RWPE1 (cell line): ENCODE results near the gene CHAC2.

Experiments
- CTCF ChIA-PET: fragments of 350-600 bp; sonication (Branson Sonifier 250); formaldehyde crosslinking; extraction: SDS; loops from one replicate; lab custom pipeline; 2021; lab: Yijun Ruan, JAX
- POLR2A ChIA-PET: fragments of 400-600 bp; formaldehyde crosslinking; extraction: SDS; loops from one replicate; lab custom pipeline; 2020; ENCODE audit warnings: antibody characterized with exemption; ENCODE audit not compliant: low non-redundant PET; lab: Yijun Ruan, JAX
- DNase-seq: peaks from one replicate; pipeline ENCODE4 v3.0.0; 2012; ENCODE audit warnings: low spot score
- H3K27ac ChIP-seq: fragments of 450-650 bp; 2 replicates; pipeline ENCODE4 v1.5.1; 2017
- TF ChIP-seq, protein P1 (sequence below): fragments of 450-650 bp; conservative IDR thresholded peaks from 2 replicates; pipeline ENCODE4 v1.5.1; 2017; ENCODE audit warnings: low read depth, mild to moderate bottlenecking

Gene CHAC2

DNA sequence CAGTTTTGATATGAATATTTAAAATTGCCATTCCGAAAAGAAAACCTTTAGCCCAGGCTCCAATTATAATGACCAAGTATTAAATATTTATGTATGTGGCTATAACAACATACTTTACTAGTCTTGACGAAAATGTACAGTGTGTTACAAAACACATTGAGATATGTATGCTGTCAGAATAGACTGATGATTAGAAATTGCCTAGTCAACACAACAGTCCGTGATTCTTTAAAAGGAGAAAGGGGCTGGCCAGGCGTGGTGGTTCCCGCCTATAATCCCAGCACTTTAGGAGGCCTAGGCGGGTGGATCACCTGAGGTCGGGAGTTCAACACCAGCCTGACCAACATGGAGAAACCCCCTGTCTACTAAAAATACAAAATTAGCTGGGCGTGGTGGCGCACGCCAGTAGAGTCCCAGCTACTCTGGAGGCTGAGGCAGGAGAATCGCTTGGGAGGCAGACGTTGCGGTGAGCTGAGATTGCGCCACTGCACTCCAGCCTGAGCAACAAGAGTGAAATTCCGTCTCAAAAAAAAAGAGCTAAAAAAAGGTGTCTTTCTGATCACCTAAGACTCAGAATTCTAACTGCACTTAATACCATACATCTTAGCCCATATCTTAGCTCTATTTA, 1.8 kb downstream of the CHAC2 start:
- CTCF ChIA-PET: no interaction called here
- TF ChIP-seq, protein P1, sequence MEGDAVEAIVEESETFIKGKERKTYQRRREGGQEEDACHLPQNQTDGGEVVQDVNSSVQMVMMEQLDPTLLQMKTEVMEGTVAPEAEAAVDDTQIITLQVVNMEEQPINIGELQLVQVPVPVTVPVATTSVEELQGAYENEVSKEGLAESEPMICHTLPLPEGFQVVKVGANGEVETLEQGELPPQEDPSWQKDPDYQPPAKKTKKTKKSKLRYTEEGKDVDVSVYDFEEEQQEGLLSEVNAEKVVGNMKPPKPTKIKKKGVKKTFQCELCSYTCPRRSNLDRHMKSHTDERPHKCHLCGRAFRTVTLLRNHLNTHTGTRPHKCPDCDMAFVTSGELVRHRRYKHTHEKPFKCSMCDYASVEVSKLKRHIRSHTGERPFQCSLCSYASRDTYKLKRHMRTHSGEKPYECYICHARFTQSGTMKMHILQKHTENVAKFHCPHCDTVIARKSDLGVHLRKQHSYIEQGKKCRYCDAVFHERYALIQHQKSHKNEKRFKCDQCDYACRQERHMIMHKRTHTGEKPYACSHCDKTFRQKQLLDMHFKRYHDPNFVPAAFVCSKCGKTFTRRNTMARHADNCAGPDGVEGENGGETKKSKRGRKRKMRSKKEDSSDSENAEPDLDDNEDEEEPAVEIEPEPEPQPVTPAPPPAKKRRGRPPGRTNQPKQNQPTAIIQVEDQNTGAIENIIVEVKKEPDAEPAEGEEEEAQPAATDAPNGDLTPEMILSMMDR: no peak
- no peak for DNase-seq
- POLR2A ChIA-PET: no interaction called here
- no peak overlapping the region for H3K27ac ChIP-seq

DNA sequence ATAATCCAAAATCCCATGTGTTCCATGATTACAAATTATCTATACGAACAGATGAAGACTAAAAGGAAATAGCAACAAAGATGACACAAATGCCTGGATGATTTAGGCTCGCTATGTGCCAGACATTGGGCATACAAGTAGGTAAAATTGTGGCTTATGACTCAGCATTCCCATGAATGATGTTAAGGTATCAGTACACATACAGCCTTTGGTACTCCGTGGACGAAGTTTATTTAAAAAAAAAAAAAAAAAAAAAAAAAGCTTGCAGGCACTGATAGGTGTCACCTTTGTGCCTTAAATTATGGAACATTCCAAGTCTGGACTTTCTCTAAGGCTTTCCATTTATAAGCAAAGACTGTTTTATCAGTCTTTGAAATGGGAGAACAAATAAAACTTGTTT, 2.7 kb downstream of the CHAC2 start:
- no peak overlapping the region for H3K27ac ChIP-seq
- DNase-seq: no peak
- CTCF ChIA-PET: interaction anchor here (0.6 kb wide), 1 partner anchor 452 kb away, joined by 5 read pairs; no protein-coding TSS in a partner anchor
- POLR2A ChIA-PET: no interaction called here
- TF ChIP-seq, protein P1: no peak

DNA sequence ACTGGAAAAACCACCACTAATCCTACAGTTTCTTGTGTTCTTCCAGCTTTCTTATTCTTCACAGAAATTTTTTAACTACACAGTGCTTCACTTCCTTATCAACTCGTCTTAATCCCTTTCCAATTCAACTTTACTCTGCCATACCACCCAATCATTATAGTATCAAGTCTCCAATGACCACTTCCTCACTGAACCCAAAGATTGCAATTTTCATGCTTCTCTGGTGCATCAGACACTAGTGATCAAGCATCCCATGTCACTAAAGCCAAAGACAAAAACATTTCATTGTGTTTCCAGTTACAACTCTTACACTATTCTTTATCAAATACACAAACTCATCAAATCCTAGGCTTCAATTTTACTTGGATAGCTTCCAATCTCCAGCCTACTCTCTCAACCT, 9.5 kb downstream of the CHAC2 start:
- POLR2A ChIA-PET: no interaction called here
- CTCF ChIA-PET: no interaction called here
- no peak overlapping the region for H3K27ac ChIP-seq
- DNase-seq: no peak
- TF ChIP-seq, protein P1: no peak

DNA sequence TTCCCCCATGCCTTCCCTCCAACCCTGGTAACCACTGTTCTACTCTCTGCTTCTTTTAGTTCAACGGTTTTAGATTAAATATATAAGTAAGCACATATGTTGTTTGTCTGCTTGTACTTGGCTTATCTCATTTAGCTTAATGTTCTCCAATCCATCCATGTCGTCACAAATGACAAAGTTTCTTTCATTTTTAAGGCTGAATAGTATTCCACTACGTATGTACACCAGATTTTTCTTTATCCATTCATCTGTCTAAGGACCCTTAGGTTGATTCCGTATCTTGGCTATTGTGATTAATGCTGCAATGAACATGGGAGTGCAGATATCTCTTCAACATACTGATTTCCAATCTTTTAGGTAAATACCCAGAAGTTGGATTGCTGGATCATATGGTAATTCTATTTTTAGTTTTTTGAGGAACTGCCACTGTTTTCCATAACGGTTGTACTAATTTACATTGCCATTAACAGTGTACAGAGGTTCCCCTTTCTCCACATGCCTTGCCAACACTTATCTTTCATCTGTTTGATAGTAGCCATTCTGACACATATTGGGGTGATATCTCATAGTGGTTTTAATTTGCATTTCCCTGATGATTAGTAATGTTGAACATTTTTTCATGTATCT, 11.0 kb downstream of the CHAC2 start:
- no peak for DNase-seq
- TF ChIP-seq, protein P1: no peak
- CTCF ChIA-PET: no interaction called here
- POLR2A ChIA-PET: no interaction called here
- no peak overlapping the region for H3K27ac ChIP-seq

DNA sequence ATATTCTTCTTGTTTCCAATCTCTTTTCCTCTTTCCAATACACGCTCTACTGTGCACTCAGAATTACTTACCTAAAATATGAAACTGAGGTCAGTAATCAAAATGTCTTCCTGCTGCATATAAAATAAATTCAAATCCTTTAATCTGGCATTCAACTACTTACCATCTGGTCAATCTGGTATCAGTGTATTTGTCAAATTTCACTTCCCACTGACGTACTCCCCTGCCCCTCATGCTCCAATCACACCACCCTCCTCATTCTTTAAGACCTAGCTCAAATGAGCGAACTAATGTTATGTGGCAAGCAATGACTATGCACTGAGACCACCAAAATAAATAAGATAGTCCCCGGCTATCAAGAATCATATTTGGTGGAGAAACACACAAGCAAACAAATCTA, 12.5 kb downstream of the CHAC2 start:
- TF ChIP-seq, protein P1: no peak
- no peak for DNase-seq
- CTCF ChIA-PET: no interaction called here
- POLR2A ChIA-PET: no interaction called here
- H3K27ac ChIP-seq: no peak overlapping the region

DNA sequence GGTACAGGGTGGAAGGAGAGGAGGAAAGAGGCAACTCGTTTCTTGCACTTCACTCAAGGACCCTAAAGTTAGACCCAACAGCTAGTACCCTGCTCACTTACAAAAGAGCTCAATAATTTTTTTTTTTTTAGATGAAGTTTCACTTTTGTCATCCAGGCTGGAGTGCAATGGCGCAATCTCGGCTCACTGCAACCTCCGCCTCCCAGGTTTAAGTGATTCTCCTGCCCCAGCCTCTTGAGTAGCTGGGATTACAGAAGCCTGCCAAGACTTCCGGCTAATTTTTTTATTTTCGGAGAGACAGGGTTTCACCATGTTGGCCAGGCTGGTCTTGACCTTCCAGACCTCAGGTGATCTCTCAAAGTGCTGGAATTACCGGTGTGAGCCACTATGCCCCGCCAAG, 15.1 kb downstream of the CHAC2 start:
- TF ChIP-seq, protein P1: no peak
- CTCF ChIA-PET: no interaction called here
- DNase-seq: no peak
- POLR2A ChIA-PET: no interaction called here
- no peak overlapping the region for H3K27ac ChIP-seq
